ENCODE measurements around the gene SLC66A3. TPM values are rescaled to one million over a fixed set of nuclear protein-coding genes. Genes with fewer than 3 reads are reported as not detected.
"Not testable (repeated sequence)": the region's sequence is repeated elsewhere in the genome, so short reads cannot be mapped to it uniquely, and the experiment has no call there.

The SLC66A3 gene
- total RNA-seq, 1 donor from 2014 or later, result 59.7 TPM

DNA sequence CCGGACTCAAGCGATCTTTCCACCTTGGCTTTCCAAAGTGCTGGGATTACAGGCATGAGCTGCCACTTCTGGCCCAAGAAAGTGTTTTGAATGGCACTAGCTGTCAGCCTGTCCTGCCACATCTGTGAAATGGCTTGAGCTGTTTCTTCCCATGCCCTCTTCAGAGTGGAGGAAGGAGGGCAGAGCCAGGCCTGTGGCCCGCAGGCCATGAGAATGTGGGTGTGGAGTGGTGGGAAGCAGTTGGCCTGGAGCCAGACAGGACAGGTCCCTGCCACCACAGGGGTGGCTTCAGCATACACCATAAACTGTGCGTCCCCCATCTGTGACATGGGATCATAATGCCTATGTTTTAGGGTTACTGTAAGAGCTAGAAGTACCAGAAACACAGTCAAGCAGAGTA lies 6.5 kb downstream of the SLC66A3 start:
- H3K27ac ChIP-seq, result no peak overlapping the region
- TF ChIP-seq CTCF (IDR thresholded peaks at IDR 0.05) (no peak), POLR2A (IDR thresholded peaks at IDR 0.05) (no peak), POLR2AphosphoS5 (IDR thresholded peaks at IDR 0.05; ENCODE audit: insufficient read depth in 1 of 2, low read depth in 1 of 2) (no peak)
- no peaks in the 10 kb centered on the region for H3K27me3 ChIP-seq
- peaks cover 8% of the 10 kb centered on the region for H3K4me1 ChIP-seq
- H3K36me3 ChIP-seq, result no peaks in the 10 kb centered on the region
- intact Hi-C loops (cut with DNase I), result no loop called here
- no peak overlapping the region for H3K4me3 ChIP-seq
- no peak for DNase-seq (ENCODE audit: extremely low spot score in 2 of 2)
- H3K9me3 ChIP-seq, result no peaks in the 10 kb centered on the region

- no peak for DNase-seq (ENCODE audit: extremely low spot score in 2 of 2)
- no peak overlapping the region for H3K27ac ChIP-seq
- H3K36me3 ChIP-seq, result no peaks in the 10 kb centered on the region
- no peaks in the 10 kb centered on the region for H3K9me3 ChIP-seq
- TF ChIP-seq CTCF (IDR thresholded peaks at IDR 0.05) (no peak), POLR2A (IDR thresholded peaks at IDR 0.05) (no peak), POLR2AphosphoS5 (IDR thresholded peaks at IDR 0.05; ENCODE audit: insufficient read depth in 1 of 2, low read depth in 1 of 2) (no peak)
- no peaks in the 10 kb centered on the region for H3K27me3 ChIP-seq
- intact Hi-C loops (cut with DNase I), result no loop called here
- no peak overlapping the region for H3K4me3 ChIP-seq
- peaks cover 3% of the 10 kb centered on the region for H3K4me1 ChIP-seq
Measured at GRCh38 chr2:11163439-11164317, 8.4 kb downstream of the SLC66A3 start.

GRCh38 chr2:11165046-11165445 lies 9.8 kb downstream of the SLC66A3 start:
- DNase-seq (ENCODE audit: extremely low spot score in 2 of 2); H3K4me1 ChIP-seq; H3K27ac ChIP-seq; H3K27me3 ChIP-seq; H3K9me3 ChIP-seq; intact Hi-C loops (cut with DNase I); H3K4me3 ChIP-seq; H3K36me3 ChIP-seq: not testable (repeated sequence)

DNA sequence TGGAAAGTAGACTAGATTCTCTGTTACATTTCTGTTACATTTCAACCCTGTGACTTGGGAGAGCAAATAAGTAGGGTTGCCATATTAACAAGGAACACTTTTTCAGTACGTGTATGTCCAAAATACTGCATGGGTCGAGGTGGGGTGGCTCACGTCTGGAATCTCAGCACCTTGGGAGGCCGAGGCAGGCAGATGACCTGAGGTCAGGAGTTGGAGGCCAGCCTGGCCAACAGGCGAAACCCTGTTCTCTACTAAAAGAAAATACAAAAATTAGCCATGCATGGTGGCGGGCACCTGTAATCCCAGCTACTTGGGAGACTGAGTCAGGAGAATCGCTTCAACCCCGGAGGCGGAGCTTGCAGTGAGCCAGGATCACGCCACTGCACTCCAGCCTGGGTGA lies 11.2 kb downstream of the SLC66A3 start:
- no peaks in the 10 kb centered on the region for H3K4me1 ChIP-seq
- no peaks in the 10 kb centered on the region for H3K36me3 ChIP-seq
- no peak overlapping the region for H3K27ac ChIP-seq
- H3K9me3 ChIP-seq, result no peaks in the 10 kb centered on the region
- no peaks in the 10 kb centered on the region for H3K27me3 ChIP-seq
- no peak overlapping the region for H3K4me3 ChIP-seq
- TF ChIP-seq POLR2A (IDR thresholded peaks at IDR 0.05) (no peak), CTCF (IDR thresholded peaks at IDR 0.05) (no peak), POLR2AphosphoS5 (IDR thresholded peaks at IDR 0.05; ENCODE audit: insufficient read depth in 1 of 2, low read depth in 1 of 2) (no peak)
- intact Hi-C loops (cut with DNase I), result no loop called here
- no peak for DNase-seq (ENCODE audit: extremely low spot score in 2 of 2)

DNA sequence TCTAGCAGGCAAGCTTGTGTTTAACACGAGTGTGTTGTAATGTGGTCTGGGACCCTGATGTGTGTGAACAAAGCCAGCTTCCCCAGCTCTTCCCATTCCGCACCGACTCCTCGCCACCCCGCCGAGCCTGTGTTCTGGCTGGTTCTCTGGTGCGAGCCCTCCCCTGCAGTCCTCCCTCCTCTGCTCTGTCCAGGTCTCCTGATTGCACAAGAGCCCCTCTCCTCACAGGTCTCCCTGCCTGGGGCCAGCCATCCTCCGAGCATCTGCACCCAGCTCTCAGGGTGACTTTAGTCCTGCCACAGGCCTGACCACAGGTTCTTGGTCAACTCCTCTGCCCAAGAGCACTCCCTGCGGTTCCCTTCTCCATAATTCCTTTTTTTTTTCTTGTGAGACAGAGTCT lies 13.2 kb downstream of the SLC66A3 start:
- intact Hi-C loops (cut with DNase I), result no loop called here
- DNase-seq (ENCODE audit: extremely low spot score in 2 of 2), result no peak
- H3K4me3 ChIP-seq, result no peak overlapping the region

More for the DNA sequence above, 13.2 kb downstream of the SLC66A3 start:
- Histone ChIP-seq H3K36me3 (no peaks in the 10 kb centered on the region), H3K27ac (no peak overlapping the region), H3K9me3 (no peaks in the 10 kb centered on the region), H3K4me1 (no peaks in the 10 kb centered on the region), H3K27me3 (no peaks in the 10 kb centered on the region)
- TF ChIP-seq POLR2AphosphoS5 (IDR thresholded peaks at IDR 0.05; ENCODE audit: insufficient read depth in 1 of 2, low read depth in 1 of 2) (no peak), POLR2A (IDR thresholded peaks at IDR 0.05) (no peak), CTCF (IDR thresholded peaks at IDR 0.05) (no peak)
